Measurements from ENCODE around the gene TRPC4.

Gene TRPC4

GRCh38 chr13:37863708-37864107 is 5.9 kb downstream of the TRPC4 start:
- Histone ChIP-seq H2AFZ (ENCODE audit: low read length) (no peak overlapping the region), H2BK5ac (ENCODE audit: low read length) (no peak overlapping the region), H2BK15ac (ENCODE audit: low read length) (no peak overlapping the region), H3K9me3 (replicated peaks in 1 of 2; ENCODE audit: control insufficient read depth in 2 of 2, insufficient read depth in 1 of 2, low read depth in 1 of 2, low read length in 2 of 2) (no peaks in the 10 kb centered on the region), H3K23ac (ENCODE audit: low read depth, low read length, poor library complexity) (no peak overlapping the region), H4K8ac (ENCODE audit: low read depth, low read length) (no peak overlapping the region), H3K4ac (ENCODE audit: low read length) (no peak overlapping the region), H3K4me2 (ENCODE audit: insufficient read depth, low read length, poor library complexity, severe bottlenecking) (no peak overlapping the region), H2BK120ac (ENCODE audit: low read depth, low read length) (no peak overlapping the region), H4K91ac (ENCODE audit: low read depth, low read length, poor library complexity) (no peak overlapping the region), H3K27ac (replicated peaks; ENCODE audit: low read length) (no peak overlapping the region), H3K36me3 (replicated peaks in 1 of 2; ENCODE audit: control insufficient read depth in 2 of 2, insufficient read depth in 2 of 2, low read length in 2 of 2) (no peaks in the 10 kb centered on the region), H3K4me3 (ENCODE audit: low read length in 2 of 2) (no peak overlapping the region), H3K4me1 (ENCODE audit: control insufficient read depth in 2 of 2, insufficient read depth in 1 of 2, low read depth in 1 of 2, low read length in 2 of 2) (peaks cover 0 to 11% of the 10 kb centered on the region in 2 donors), H2BK12ac (ENCODE audit: low read length) (no peak overlapping the region), H3K14ac (ENCODE audit: low read length) (no peak overlapping the region), H3K18ac (ENCODE audit: low read length) (no peak overlapping the region), H3K27me3 (ENCODE audit: control insufficient read depth in 3 of 3, insufficient read depth in 3 of 3, low read depth in 1 of 3, low read length in 3 of 3) (no peaks in the 10 kb centered on the region), H2AK5ac (ENCODE audit: low read depth, low read length) (no peak overlapping the region), H3K9ac (ENCODE audit: low read depth, low read length, poor library complexity) (no peak overlapping the region), H3K79me1 (ENCODE audit: low read depth, low read length) (no peaks in the 10 kb centered on the region)
- DNase-seq (ENCODE audit: low spot score): no peak
- whole genome bisulfite sequencing, 2 donors (ENCODE audit: extremely low coverage in 2 of 2, insufficient read length in 2 of 2, insufficient replicate concordance in 1 of 2): no CpG with 5 or more reads among the region's 1 CpG

- Histone ChIP-seq H3K23ac (ENCODE audit: low read depth, low read length, poor library complexity) (no peak overlapping the region), H3K4ac (ENCODE audit: low read length) (no peak overlapping the region), H2AK5ac (ENCODE audit: low read depth, low read length) (no peak overlapping the region), H2BK15ac (ENCODE audit: low read length) (no peak overlapping the region), H3K4me1 (ENCODE audit: control insufficient read depth in 2 of 2, insufficient read depth in 1 of 2, low read depth in 1 of 2, low read length in 2 of 2) (no peaks in the 10 kb centered on the region), H3K36me3 (replicated peaks in 1 of 2; ENCODE audit: control insufficient read depth in 2 of 2, insufficient read depth in 2 of 2, low read length in 2 of 2) (no peaks in the 10 kb centered on the region), H3K18ac (ENCODE audit: low read length) (no peak overlapping the region), H3K9ac (ENCODE audit: low read depth, low read length, poor library complexity) (no peak overlapping the region), H3K14ac (ENCODE audit: low read length) (no peak overlapping the region), H2BK12ac (ENCODE audit: low read length) (no peak overlapping the region), H3K4me2 (ENCODE audit: insufficient read depth, low read length, poor library complexity, severe bottlenecking) (no peak overlapping the region), H3K27ac (replicated peaks; ENCODE audit: low read length) (no peak overlapping the region), H2BK120ac (ENCODE audit: low read depth, low read length) (no peak overlapping the region), H2AFZ (ENCODE audit: low read length) (no peak overlapping the region), H3K9me3 (replicated peaks in 1 of 2; ENCODE audit: control insufficient read depth in 2 of 2, insufficient read depth in 1 of 2, low read depth in 1 of 2, low read length in 2 of 2) (peaks cover 0 to 2% of the 10 kb centered on the region in 2 donors), H3K79me1 (ENCODE audit: low read depth, low read length) (no peaks in the 10 kb centered on the region), H3K4me3 (ENCODE audit: low read length in 2 of 2) (no peak overlapping the region), H4K8ac (ENCODE audit: low read depth, low read length) (no peak overlapping the region), H4K91ac (ENCODE audit: low read depth, low read length, poor library complexity) (no peak overlapping the region), H3K27me3 (ENCODE audit: control insufficient read depth in 3 of 3, insufficient read depth in 3 of 3, low read depth in 1 of 3, low read length in 3 of 3) (no peaks in the 10 kb centered on the region), H2BK5ac (ENCODE audit: low read length) (no peak overlapping the region)
- no peak for DNase-seq (ENCODE audit: low spot score)
- no CpG with 5 or more reads among the region's 4 CpGs for WGBS, 2 donors (ENCODE audit: extremely low coverage in 2 of 2, insufficient read length in 2 of 2, insufficient replicate concordance in 1 of 2)
Observed at GRCh38 chr13:37835392-37835791, 34.2 kb downstream of the TRPC4 start.

GRCh38 chr13:37833411-37833810 is 36.2 kb downstream of the TRPC4 start:
- Histone ChIP-seq H3K23ac (ENCODE audit: low read depth, low read length, poor library complexity) (no peak overlapping the region), H2AFZ (ENCODE audit: low read length) (no peak overlapping the region), H3K9me3 (replicated peaks in 1 of 2; ENCODE audit: control insufficient read depth in 2 of 2, insufficient read depth in 1 of 2, low read depth in 1 of 2, low read length in 2 of 2) (peaks cover 2% of the 10 kb centered on the region in 2 donors), H3K4me3 (ENCODE audit: low read length in 2 of 2) (no peak overlapping the region), H4K91ac (ENCODE audit: low read depth, low read length, poor library complexity) (no peak overlapping the region), H3K4me2 (ENCODE audit: insufficient read depth, low read length, poor library complexity, severe bottlenecking) (no peak overlapping the region), H3K18ac (ENCODE audit: low read length) (no peak overlapping the region), H3K9ac (ENCODE audit: low read depth, low read length, poor library complexity) (no peak overlapping the region), H3K14ac (ENCODE audit: low read length) (no peak overlapping the region), H2BK12ac (ENCODE audit: low read length) (no peak overlapping the region), H2AK5ac (ENCODE audit: low read depth, low read length) (no peak overlapping the region), H4K8ac (ENCODE audit: low read depth, low read length) (no peak overlapping the region), H2BK15ac (ENCODE audit: low read length) (no peak overlapping the region), H3K4me1 (ENCODE audit: control insufficient read depth in 2 of 2, insufficient read depth in 1 of 2, low read depth in 1 of 2, low read length in 2 of 2) (no peaks in the 10 kb centered on the region), H3K27ac (replicated peaks; ENCODE audit: low read length) (no peak overlapping the region), H2BK120ac (ENCODE audit: low read depth, low read length) (no peak overlapping the region), H3K36me3 (replicated peaks in 1 of 2; ENCODE audit: control insufficient read depth in 2 of 2, insufficient read depth in 2 of 2, low read length in 2 of 2) (no peaks in the 10 kb centered on the region), H3K79me1 (ENCODE audit: low read depth, low read length) (peaks cover 2% of the 10 kb centered on the region), H3K27me3 (ENCODE audit: control insufficient read depth in 3 of 3, insufficient read depth in 3 of 3, low read depth in 1 of 3, low read length in 3 of 3) (no peaks in the 10 kb centered on the region), H2BK5ac (ENCODE audit: low read length) (no peak overlapping the region), H3K4ac (ENCODE audit: low read length) (no peak overlapping the region)
- DNase-seq (ENCODE audit: low spot score): no peak
- no CpG with 5 or more reads among the region's 4 CpGs for whole genome bisulfite sequencing, 2 donors (ENCODE audit: extremely low coverage in 2 of 2, insufficient read length in 2 of 2, insufficient replicate concordance in 1 of 2)

- Histone ChIP-seq H3K9me3 (replicated peaks in 1 of 2; ENCODE audit: control insufficient read depth in 2 of 2, insufficient read depth in 1 of 2, low read depth in 1 of 2, low read length in 2 of 2) (peaks cover 0 to 13% of the 10 kb centered on the region in 2 donors), H2BK15ac (ENCODE audit: low read length) (no peak overlapping the region)
- no CpG with 5 or more reads among the region's 1 CpG for WGBS, 2 donors (ENCODE audit: extremely low coverage in 2 of 2, insufficient read length in 2 of 2, insufficient replicate concordance in 1 of 2)
Observed at GRCh38 chr13:37816276-37816675, 53.3 kb downstream of the TRPC4 start.

More at GRCh38 chr13:37816276-37816675, 53.3 kb downstream of the TRPC4 start:
- Histone ChIP-seq H3K4me2 (ENCODE audit: insufficient read depth, low read length, poor library complexity, severe bottlenecking) (no peak overlapping the region), H3K4me3 (ENCODE audit: low read length in 2 of 2) (no peak overlapping the region), H2AFZ (ENCODE audit: low read length) (no peak overlapping the region), H3K79me1 (ENCODE audit: low read depth, low read length) (no peaks in the 10 kb centered on the region), H3K4me1 (ENCODE audit: control insufficient read depth in 2 of 2, insufficient read depth in 1 of 2, low read depth in 1 of 2, low read length in 2 of 2) (no peaks in the 10 kb centered on the region), H3K18ac (ENCODE audit: low read length) (no peak overlapping the region), H3K4ac (ENCODE audit: low read length) (no peak overlapping the region), H4K8ac (ENCODE audit: low read depth, low read length) (no peak overlapping the region), H3K27me3 (ENCODE audit: control insufficient read depth in 3 of 3, insufficient read depth in 3 of 3, low read depth in 1 of 3, low read length in 3 of 3) (no peaks in the 10 kb centered on the region), H3K9ac (ENCODE audit: low read depth, low read length, poor library complexity) (no peak overlapping the region), H2AK5ac (ENCODE audit: low read depth, low read length) (no peak overlapping the region), H2BK12ac (ENCODE audit: low read length) (no peak overlapping the region), H4K91ac (ENCODE audit: low read depth, low read length, poor library complexity) (no peak overlapping the region), H2BK5ac (ENCODE audit: low read length) (no peak overlapping the region), H2BK120ac (ENCODE audit: low read depth, low read length) (no peak overlapping the region), H3K36me3 (replicated peaks in 1 of 2; ENCODE audit: control insufficient read depth in 2 of 2, insufficient read depth in 2 of 2, low read length in 2 of 2) (no peaks in the 10 kb centered on the region), H3K27ac (replicated peaks; ENCODE audit: low read length) (no peak overlapping the region), H3K14ac (ENCODE audit: low read length) (no peak overlapping the region), H3K23ac (ENCODE audit: low read depth, low read length, poor library complexity) (no peak overlapping the region)
- no peak for DNase-seq (ENCODE audit: low spot score)
